DOHH2 (cell line): ENCODE measurements around the gene PTPRN2.

Experiments used
- EZH2phosphoT487 ChIP-seq: fragments of 200-600 bp; sonication (generic); IDR thresholded peaks from 2 replicates; pipeline ENCODE4 v1.6.1; 2017; ENCODE audit warnings: borderline replicate concordance, mild to moderate bottlenecking, antibody characterized with exemption, low read length, moderate library complexity, mixed read lengths
- TF ChIP-seq, protein P1 (sequence below): fragments of 200-600 bp; sonication (generic); IDR thresholded peaks from one replicate; pipeline ENCODE4 v1.5.1; 2014; ENCODE audit warnings: antibody characterized with exemption, mild to moderate bottlenecking, low read depth, low read length; ENCODE audit not compliant: poor library complexity, severe bottlenecking

DNA sequence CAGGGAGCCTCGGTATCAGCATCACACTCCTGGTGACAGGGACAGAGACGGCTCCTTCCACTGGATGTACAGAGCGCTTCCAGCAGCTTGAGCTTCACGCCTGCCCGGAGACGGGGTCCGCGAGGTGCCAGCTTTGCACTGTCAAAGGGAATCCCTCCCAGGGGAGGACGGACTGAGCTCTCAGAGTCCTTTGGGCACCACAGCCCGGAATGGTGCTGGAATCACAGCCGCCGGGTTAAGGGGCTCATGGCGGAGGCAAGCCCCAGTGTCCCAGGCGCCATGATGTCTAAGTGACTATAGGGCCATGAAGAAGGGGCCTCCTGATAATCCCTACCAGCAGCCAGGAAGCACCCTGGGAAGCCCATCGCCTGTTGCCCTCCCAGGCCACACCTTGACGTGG is 41.4 kb downstream of the PTPRN2 start:
- TF ChIP-seq, protein P1, sequence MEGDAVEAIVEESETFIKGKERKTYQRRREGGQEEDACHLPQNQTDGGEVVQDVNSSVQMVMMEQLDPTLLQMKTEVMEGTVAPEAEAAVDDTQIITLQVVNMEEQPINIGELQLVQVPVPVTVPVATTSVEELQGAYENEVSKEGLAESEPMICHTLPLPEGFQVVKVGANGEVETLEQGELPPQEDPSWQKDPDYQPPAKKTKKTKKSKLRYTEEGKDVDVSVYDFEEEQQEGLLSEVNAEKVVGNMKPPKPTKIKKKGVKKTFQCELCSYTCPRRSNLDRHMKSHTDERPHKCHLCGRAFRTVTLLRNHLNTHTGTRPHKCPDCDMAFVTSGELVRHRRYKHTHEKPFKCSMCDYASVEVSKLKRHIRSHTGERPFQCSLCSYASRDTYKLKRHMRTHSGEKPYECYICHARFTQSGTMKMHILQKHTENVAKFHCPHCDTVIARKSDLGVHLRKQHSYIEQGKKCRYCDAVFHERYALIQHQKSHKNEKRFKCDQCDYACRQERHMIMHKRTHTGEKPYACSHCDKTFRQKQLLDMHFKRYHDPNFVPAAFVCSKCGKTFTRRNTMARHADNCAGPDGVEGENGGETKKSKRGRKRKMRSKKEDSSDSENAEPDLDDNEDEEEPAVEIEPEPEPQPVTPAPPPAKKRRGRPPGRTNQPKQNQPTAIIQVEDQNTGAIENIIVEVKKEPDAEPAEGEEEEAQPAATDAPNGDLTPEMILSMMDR: no peak
- TF ChIP-seq EZH2phosphoT487: no peak
